Choroid plexus epithelial cell (primary cell): Measurements from ENCODE around the gene PTPRN.

Experiments
- DNase-seq: peaks from one replicate; pipeline ENCODE4 v3.0.0-alpha.2; 2010; ENCODE audit warnings: low read depth
- H3K4me3 ChIP-seq: 2 replicates; pipeline ENCODE4 v1.5.1; 2011; ENCODE audit warnings: low read depth, mild to moderate bottlenecking, control low read depth, low read length, moderate library complexity
- CTCF ChIP-seq: conservative IDR thresholded peaks from 2 replicates; pipeline ENCODE4 v1.5.1; 2011; ENCODE audit warnings: low read depth, mild to moderate bottlenecking, control low read depth, inconsistent platforms, low read length, moderate library complexity

PTPRN gene

GRCh38 chr2:219252900-219253752, 56.1 kb downstream of the PTPRN start, which contains the start of gene TUBA4B:
Gene TUBA4B, plus strand, starts transcription at chr2:219253243. Its CDS starts 165 bp downstream, at chr2:219253408.
- no peak for DNase-seq
- no peak for TF ChIP-seq CTCF
- H3K4me3 ChIP-seq = peak within 1 kb of the TSS; percentile 60

- TF ChIP-seq CTCF = no peak
- H3K4me3 ChIP-seq = peak overlapping the region; percentile 60
- DNase-seq = no peak
These were observed 56.7 kb downstream of the PTPRN start for GRCh38 chr2:219252570-219252899.

- H3K4me3 ChIP-seq = no peak overlapping the region
- TF ChIP-seq CTCF = no peak
- DNase-seq = no peak
These were observed 57.1 kb downstream of the PTPRN start for GRCh38 chr2:219252084-219252483.

- TF ChIP-seq CTCF = no peak
- no peak for DNase-seq
- no peak overlapping the region for H3K4me3 ChIP-seq
These were observed 57.5 kb downstream of the PTPRN start for GRCh38 chr2:219251656-219252055.

GRCh38 chr2:219250049-219250781, 59.0 kb downstream of the PTPRN start:
- TF ChIP-seq CTCF = no peak
- H3K4me3 ChIP-seq = no peak overlapping the region
- no peak for DNase-seq

GRCh38 chr2:219249203-219249980, 59.8 kb downstream of the PTPRN start:
- peak; percentile 76 for DNase-seq
- H3K4me3 ChIP-seq = no peak overlapping the region
- TF ChIP-seq CTCF = no peak
